Ovary (tissue), 9 donors: ENCODE measurements around the gene CRYGD. TPM values are rescaled to one million over a fixed set of nuclear protein-coding genes. Genes with fewer than 3 reads are reported as not detected.

Experiments
- DNase-seq, 5 donors: peaks; one replicate each; pipeline ENCODE4 v3.0.0-alpha.2; 2019 to 2020
- H3K27ac ChIP-seq, 2 donors: fragments of 200-600 bp; one replicate each; pipeline versions ENCODE4 v1.5.1 to v1.8.0; 2019 to 2022
- H3K27me3 ChIP-seq: fragments of 200-600 bp; one replicate; pipeline ENCODE4 v1.8.0; 2022
- H3K36me3 ChIP-seq: fragments of 200-600 bp; sonication (generic); one replicate; pipeline ENCODE4 v1.5.1; 2019
- H3K4me1 ChIP-seq: one replicate; pipeline ENCODE4 v1.8.1; 2013; ENCODE audit warnings: mild to moderate bottlenecking, moderate library complexity; ENCODE audit not compliant: insufficient read depth
- H3K4me3 ChIP-seq: fragments of 200-600 bp; sonication (generic); one replicate; pipeline ENCODE4 v1.5.1; 2017
- H3K9me3 ChIP-seq, 2 donors: fragments of 200-600 bp in 1 of 2; sonication (generic) in 1 of 2; one replicate each; pipeline versions ENCODE4 v1.5.1 to v1.8.1; 2013 to 2019; ENCODE audit warnings: mild to moderate bottlenecking in 1 of 2, moderate library complexity in 1 of 2
- EP300 ChIP-seq: sonication (generic); formaldehyde crosslinking; IDR thresholded peaks from one replicate; pipeline ENCODE4 v1.6.1; 2017; ENCODE audit warnings: antibody characterized with exemption
- POLR2A ChIP-seq: fragments of 450-650 bp; IDR thresholded peaks from one replicate; pipeline ENCODE4 v1.6.1; 2017; ENCODE audit warnings: antibody characterized with exemption, mild to moderate bottlenecking, moderate library complexity
- WGBS, 3 donors: extraction: QIAGEN DNeasy Blood & Tissue Kit in 1 of 3; methylation state at CpG; one replicate each; pipeline versions ENCODE4 v1.1.5 to v1.1.7; 2013 to 2017; 5-methylcytosine and 5-hydroxymethylcytosine counted together
- intact Hi-C, 4 donors: fragments of 100-400 bp; cut with DNase I; formaldehyde crosslinking; loops; one replicate each; pipeline versions ENCODE4 v1.11.0 to v1.15.1; 2022 to 2023
- polyA plus RNA-seq, 2 donors: library from polyadenylated mRNA; stranded (reverse); fragments of 200-250 nt in 1 of 2; fragments of 350-450 nt in 1 of 2; fragmentation: Illumina TruSeq in 1 of 2; extraction: RNeasy Lipid Tissue Mini Kit (QIAGEN cat#74804) in 1 of 2; gene quantifications; one replicate each; pipeline ENCODE4 v1.2.3, GENCODE V29; 2013 to 2014
- total RNA-seq, 7 donors: library from RNA; depleted of rRNA in 2 of 7; stranded (reverse); fragments of >200 nt in 2 of 7; fragmentation: NEBNext Ultra II Directional in 3 of 7; extraction: Animal tissue kit (Norgen Biotek cat#: 25700) in 3 of 7; gene quantifications; one replicate each; pipeline versions ENCODE4 v1.1.0 to v1.2.4, GENCODE V29; 2016 to 2023
- TF ChIP-seq, protein P1 (sequence below), 3 donors: fragments of 450-650 bp in 2 of 3; fragments of 200-600 bp in 1 of 3; IDR thresholded peaks; one replicate each; pipeline versions ENCODE4 v1.5.1 to v1.8.0; 2016 to 2022; ENCODE audit warnings: antibody characterized with exemption in 3 of 3, mild to moderate bottlenecking in 1 of 3
- donor health status: DM: no; HTN: no; CAD: no; lungs with moderate emphysema.
- donor health status: DM: no; HTN: no; CAD: no.
- donor health status: Bipolar disorder and iron deficiency.
- donor health status: DM: yes; HTN: yes; CAD: no.
- donor health status: DM: no; HTN: no; CAD: no.
- donor health status: DM: yes; HTN: yes; CAD: no.

The CRYGD gene
- total and polyA plus RNA-seq, 9 donors = 1.5 to 7.3 (median 3.8) TPM; not detected in 1

- WGBS, 3 donors = 79 to 85% (median 80%) methylated on average over 3 of the region's 3 CpGs
- TF ChIP-seq, protein P1, sequence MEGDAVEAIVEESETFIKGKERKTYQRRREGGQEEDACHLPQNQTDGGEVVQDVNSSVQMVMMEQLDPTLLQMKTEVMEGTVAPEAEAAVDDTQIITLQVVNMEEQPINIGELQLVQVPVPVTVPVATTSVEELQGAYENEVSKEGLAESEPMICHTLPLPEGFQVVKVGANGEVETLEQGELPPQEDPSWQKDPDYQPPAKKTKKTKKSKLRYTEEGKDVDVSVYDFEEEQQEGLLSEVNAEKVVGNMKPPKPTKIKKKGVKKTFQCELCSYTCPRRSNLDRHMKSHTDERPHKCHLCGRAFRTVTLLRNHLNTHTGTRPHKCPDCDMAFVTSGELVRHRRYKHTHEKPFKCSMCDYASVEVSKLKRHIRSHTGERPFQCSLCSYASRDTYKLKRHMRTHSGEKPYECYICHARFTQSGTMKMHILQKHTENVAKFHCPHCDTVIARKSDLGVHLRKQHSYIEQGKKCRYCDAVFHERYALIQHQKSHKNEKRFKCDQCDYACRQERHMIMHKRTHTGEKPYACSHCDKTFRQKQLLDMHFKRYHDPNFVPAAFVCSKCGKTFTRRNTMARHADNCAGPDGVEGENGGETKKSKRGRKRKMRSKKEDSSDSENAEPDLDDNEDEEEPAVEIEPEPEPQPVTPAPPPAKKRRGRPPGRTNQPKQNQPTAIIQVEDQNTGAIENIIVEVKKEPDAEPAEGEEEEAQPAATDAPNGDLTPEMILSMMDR (IDR thresholded peaks at IDR 0.05) = no peak
- no peak for TF ChIP-seq POLR2A
- TF ChIP-seq EP300 = no peak
- Histone ChIP-seq H3K27me3 (no peaks in the 10 kb centered on the region), H3K4me1 (no peaks in the 10 kb centered on the region), H3K27ac (no peak overlapping the region), H3K4me3 (no peak overlapping the region), H3K9me3 (no peaks in the 10 kb centered on the region), H3K36me3 (no peaks in the 10 kb centered on the region)
- no peak for DNase-seq
- intact Hi-C loops = no loop called here
These were observed 28.2 kb downstream of the CRYGD start for GRCh38 chr2:208096080-208096479.

DNA sequence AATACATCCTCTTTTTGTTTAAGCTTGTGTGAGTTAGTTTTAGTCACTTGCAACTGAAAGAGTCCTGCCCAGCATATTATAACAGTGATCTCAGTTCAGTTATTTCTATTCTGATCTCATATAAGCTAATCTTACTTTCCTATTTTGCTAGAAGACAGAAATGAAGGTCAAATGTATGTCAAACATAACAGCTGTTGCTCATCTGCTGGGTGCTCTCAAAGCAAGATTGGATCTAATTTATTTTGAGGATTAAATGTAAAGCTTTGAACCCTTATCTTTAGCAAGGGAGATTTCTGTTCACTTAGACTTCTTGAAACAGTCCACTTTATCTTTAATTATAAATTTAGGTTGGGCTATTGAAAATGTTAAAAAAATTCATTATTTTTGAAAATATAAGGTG is 31.2 kb downstream of the CRYGD start:
- no peaks in the 10 kb centered on the region for H3K4me1 ChIP-seq
- no peaks in the 10 kb centered on the region for H3K36me3 ChIP-seq
- no peaks in the 10 kb centered on the region for H3K27me3 ChIP-seq
- intact Hi-C loops = no loop called here
- no peak overlapping the region for H3K27ac ChIP-seq
- H3K4me3 ChIP-seq = no peak overlapping the region
- DNase-seq = no peak
- no peak for TF ChIP-seq POLR2A
- TF ChIP-seq EP300 = no peak
- TF ChIP-seq, protein P1 (IDR thresholded peaks at IDR 0.05) = no peak
- no peaks in the 10 kb centered on the region for H3K9me3 ChIP-seq

- Histone ChIP-seq H3K4me1 (no peaks in the 10 kb centered on the region), H3K4me3 (no peak overlapping the region), H3K27me3 (no peaks in the 10 kb centered on the region), H3K9me3 (no peaks in the 10 kb centered on the region), H3K36me3 (no peaks in the 10 kb centered on the region), H3K27ac (no peak overlapping the region)
- WGBS, 3 donors = 89 to 100% (median 100%) methylated on average over 1 of the region's 1 CpG
- TF ChIP-seq EP300 (no peak), POLR2A (no peak)
- TF ChIP-seq, protein P1 (IDR thresholded peaks at IDR 0.05) = no peak
- no peak for DNase-seq
- intact Hi-C loops = no loop called here
These were observed 32.1 kb downstream of the CRYGD start for GRCh38 chr2:208092093-208092832.

- H3K4me3 ChIP-seq = no peak overlapping the region
- intact Hi-C loops = no loop called here
- no peaks in the 10 kb centered on the region for H3K9me3 ChIP-seq
- TF ChIP-seq POLR2A = no peak
- TF ChIP-seq, protein P1 (IDR thresholded peaks at IDR 0.05) = no peak
- TF ChIP-seq EP300 = no peak
- no peaks in the 10 kb centered on the region for H3K27me3 ChIP-seq
- no peaks in the 10 kb centered on the region for H3K4me1 ChIP-seq
- no peak for DNase-seq
- H3K27ac ChIP-seq = no peak overlapping the region
- H3K36me3 ChIP-seq = no peaks in the 10 kb centered on the region
These were observed 33.9 kb downstream of the CRYGD start for GRCh38 chr2:208090420-208090819.
